Right lobe of liver (tissue), 4 donors: ENCODE data around the gene PBX2.

ENCODE experiments used
- POLR2A ChIP-seq: fragments of 450-650 bp; IDR thresholded peaks from one replicate; pipeline ENCODE4 v1.6.1; 2017; ENCODE audit warnings: antibody characterized with exemption, mild to moderate bottlenecking
- TF ChIP-seq, protein P1 (sequence below), 4 donors: fragments of 200-600 bp in 3 of 4; fragments of 450-650 bp in 1 of 4; IDR thresholded peaks; one replicate each; pipeline versions ENCODE4 v1.5.1 to v1.8.0; 2016 to 2022; ENCODE audit warnings: antibody characterized with exemption in 4 of 4, mild to moderate bottlenecking in 2 of 4
- donor health status: DM: no; HTN: no; CAD: no.
- donor health status: DM: no; HTN: no; CAD: no.
- donor health status: DM: no; HTN: yes; CAD: no.

DNA sequence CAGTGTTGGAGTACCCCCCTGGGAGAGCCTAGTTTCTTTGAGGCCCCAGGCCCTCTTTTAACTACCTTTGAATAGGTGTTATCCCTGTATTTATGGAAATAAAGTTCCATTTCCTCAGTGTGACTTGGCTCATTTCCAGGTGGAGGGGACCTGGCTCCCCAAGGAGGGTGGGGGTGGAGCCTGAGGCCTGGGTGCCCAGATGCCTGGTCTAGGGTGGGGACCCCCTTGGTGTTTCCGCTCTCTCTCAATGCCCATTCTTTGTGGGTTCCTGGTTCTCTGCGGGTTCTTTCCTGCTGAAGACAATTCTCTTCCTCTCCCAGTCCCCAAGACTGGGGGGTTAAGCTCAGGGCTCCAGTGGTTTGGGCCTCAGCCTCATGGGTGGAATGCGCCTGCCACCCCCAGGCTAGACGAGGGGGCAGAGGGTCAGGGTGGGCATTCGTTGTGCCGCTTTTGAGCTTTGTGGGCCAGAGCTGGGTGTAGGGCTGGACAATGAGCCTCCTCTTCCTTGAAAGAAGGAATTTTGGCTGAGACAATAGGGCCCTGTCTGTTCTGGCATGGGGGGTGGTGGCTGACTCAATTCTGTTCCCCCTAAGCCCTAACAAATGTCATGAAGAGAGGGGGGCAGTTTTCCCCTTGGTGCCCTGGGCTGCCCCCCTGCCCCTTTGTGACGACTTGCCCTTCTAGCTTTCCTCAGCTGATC, 26.3 kb downstream of the PBX2 start:
- TF ChIP-seq, protein P1, sequence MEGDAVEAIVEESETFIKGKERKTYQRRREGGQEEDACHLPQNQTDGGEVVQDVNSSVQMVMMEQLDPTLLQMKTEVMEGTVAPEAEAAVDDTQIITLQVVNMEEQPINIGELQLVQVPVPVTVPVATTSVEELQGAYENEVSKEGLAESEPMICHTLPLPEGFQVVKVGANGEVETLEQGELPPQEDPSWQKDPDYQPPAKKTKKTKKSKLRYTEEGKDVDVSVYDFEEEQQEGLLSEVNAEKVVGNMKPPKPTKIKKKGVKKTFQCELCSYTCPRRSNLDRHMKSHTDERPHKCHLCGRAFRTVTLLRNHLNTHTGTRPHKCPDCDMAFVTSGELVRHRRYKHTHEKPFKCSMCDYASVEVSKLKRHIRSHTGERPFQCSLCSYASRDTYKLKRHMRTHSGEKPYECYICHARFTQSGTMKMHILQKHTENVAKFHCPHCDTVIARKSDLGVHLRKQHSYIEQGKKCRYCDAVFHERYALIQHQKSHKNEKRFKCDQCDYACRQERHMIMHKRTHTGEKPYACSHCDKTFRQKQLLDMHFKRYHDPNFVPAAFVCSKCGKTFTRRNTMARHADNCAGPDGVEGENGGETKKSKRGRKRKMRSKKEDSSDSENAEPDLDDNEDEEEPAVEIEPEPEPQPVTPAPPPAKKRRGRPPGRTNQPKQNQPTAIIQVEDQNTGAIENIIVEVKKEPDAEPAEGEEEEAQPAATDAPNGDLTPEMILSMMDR (IDR thresholded peaks at IDR 0.05), result no peak
- no peak for TF ChIP-seq POLR2A
